Activated T-cell treated with anti-CD3 and anti-CD28 coated beads, Interleukin-2, amount 50 U/mL, for 1 hour (primary cell): ENCODE measurements around the gene TOR2A.

Experiments
- DNase-seq: peaks from one replicate; pipeline ENCODE4 v3.0.0-alpha.2; 2020

The TOR2A gene

GRCh38 chr9:127693697-127694096 is 41.4 kb downstream of the TOR2A start:
- no peak for DNase-seq

- no peak for DNase-seq
These were observed 42.0 kb downstream of the TOR2A start for GRCh38 chr9:127693143-127693542.

- DNase-seq, result no peak
These were observed 43.0 kb downstream of the TOR2A start for GRCh38 chr9:127692071-127692470.

GRCh38 chr9:127690735-127691134 is 44.4 kb downstream of the TOR2A start:
- DNase-seq, result no peak

GRCh38 chr9:127689329-127690000 is 45.6 kb downstream of the TOR2A start:
- no peak for DNase-seq

GRCh38 chr9:127686461-127687393 is 48.4 kb downstream of the TOR2A start:
- DNase-seq, result no peak

GRCh38 chr9:127684576-127684975 is 50.5 kb downstream of the TOR2A start:
- DNase-seq, result no peak

GRCh38 chr9:127683723-127684122 is 51.4 kb downstream of the TOR2A start:
- DNase-seq, result no peak

GRCh38 chr9:127682351-127683136 is 52.5 kb downstream of the TOR2A start:
- no peak for DNase-seq
